ENCODE results near the gene SLC46A3.

GRCh38 chr13:28750187-28751045 lies 31.6 kb upstream of the SLC46A3 start:
- TF ChIP-seq POLR2A (IDR thresholded peaks at IDR 0.05) = no peak
- TF ChIP-seq, protein P1, sequence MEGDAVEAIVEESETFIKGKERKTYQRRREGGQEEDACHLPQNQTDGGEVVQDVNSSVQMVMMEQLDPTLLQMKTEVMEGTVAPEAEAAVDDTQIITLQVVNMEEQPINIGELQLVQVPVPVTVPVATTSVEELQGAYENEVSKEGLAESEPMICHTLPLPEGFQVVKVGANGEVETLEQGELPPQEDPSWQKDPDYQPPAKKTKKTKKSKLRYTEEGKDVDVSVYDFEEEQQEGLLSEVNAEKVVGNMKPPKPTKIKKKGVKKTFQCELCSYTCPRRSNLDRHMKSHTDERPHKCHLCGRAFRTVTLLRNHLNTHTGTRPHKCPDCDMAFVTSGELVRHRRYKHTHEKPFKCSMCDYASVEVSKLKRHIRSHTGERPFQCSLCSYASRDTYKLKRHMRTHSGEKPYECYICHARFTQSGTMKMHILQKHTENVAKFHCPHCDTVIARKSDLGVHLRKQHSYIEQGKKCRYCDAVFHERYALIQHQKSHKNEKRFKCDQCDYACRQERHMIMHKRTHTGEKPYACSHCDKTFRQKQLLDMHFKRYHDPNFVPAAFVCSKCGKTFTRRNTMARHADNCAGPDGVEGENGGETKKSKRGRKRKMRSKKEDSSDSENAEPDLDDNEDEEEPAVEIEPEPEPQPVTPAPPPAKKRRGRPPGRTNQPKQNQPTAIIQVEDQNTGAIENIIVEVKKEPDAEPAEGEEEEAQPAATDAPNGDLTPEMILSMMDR (IDR thresholded peaks at IDR 0.05) = no peak
